HG02623 (cell line): ENCODE data around the gene ADGRB3.
"Not testable (repeated sequence)": the region's sequence is repeated elsewhere in the genome, so short reads cannot be mapped to it uniquely, and the experiment has no call there.

Experiments used
- ATAC-seq: cut with Tn5 transposase; IDR thresholded peaks from one replicate; pipeline ENCODE4 v1.9.1; 2021; ENCODE audit warnings: moderate library complexity; ENCODE audit not compliant: unreplicated experiment

The ADGRB3 gene

GRCh38 chr6:69102416-69102815 lies 467.3 kb downstream of the ADGRB3 start:
- ATAC-seq = no peak

- ATAC-seq = no peak
These were observed 470.2 kb downstream of the ADGRB3 start for GRCh38 chr6:69105288-69105687.

GRCh38 chr6:69106511-69106910 lies 471.4 kb downstream of the ADGRB3 start:
- ATAC-seq = no peak

GRCh38 chr6:69111301-69111700 lies 476.2 kb downstream of the ADGRB3 start:
- ATAC-seq = no peak

- ATAC-seq = no peak
These were observed 481.6 kb downstream of the ADGRB3 start for GRCh38 chr6:69116658-69117057.

- not testable (repeated sequence) for ATAC-seq
These were observed 486.7 kb downstream of the ADGRB3 start for GRCh38 chr6:69121461-69122406.

- no peak for ATAC-seq
These were observed 487.3 kb downstream of the ADGRB3 start for GRCh38 chr6:69122407-69122773.

GRCh38 chr6:69128411-69128810 lies 493.3 kb downstream of the ADGRB3 start:
- no peak for ATAC-seq

- ATAC-seq = no peak
These were observed 494.0 kb downstream of the ADGRB3 start for GRCh38 chr6:69129046-69129445.

- no peak for ATAC-seq
These were observed 500.8 kb downstream of the ADGRB3 start for GRCh38 chr6:69135927-69136326.

- ATAC-seq = no peak
These were observed 503.1 kb downstream of the ADGRB3 start for GRCh38 chr6:69138148-69138547.

GRCh38 chr6:69138893-69139494 lies 503.9 kb downstream of the ADGRB3 start:
- no peak for ATAC-seq

GRCh38 chr6:69145062-69145461 lies 510.0 kb downstream of the ADGRB3 start:
- ATAC-seq = no peak

GRCh38 chr6:69146385-69146784 lies 511.3 kb downstream of the ADGRB3 start:
- ATAC-seq = no peak

- no peak for ATAC-seq
These were observed 520.4 kb downstream of the ADGRB3 start for GRCh38 chr6:69155467-69155866.

- ATAC-seq = no peak
These were observed 527.7 kb downstream of the ADGRB3 start for GRCh38 chr6:69162811-69163210.

GRCh38 chr6:69164564-69165229 lies 529.6 kb downstream of the ADGRB3 start:
- no peak for ATAC-seq

- ATAC-seq = no peak
These were observed 544.6 kb downstream of the ADGRB3 start for GRCh38 chr6:69179681-69180080.

GRCh38 chr6:69180361-69181067 lies 545.4 kb downstream of the ADGRB3 start:
- no peak for ATAC-seq

- ATAC-seq = no peak
These were observed 546.9 kb downstream of the ADGRB3 start for GRCh38 chr6:69181964-69182363.

GRCh38 chr6:69185276-69185675 lies 550.2 kb downstream of the ADGRB3 start:
- no peak for ATAC-seq
